GM12892 (cell line): Measurements from ENCODE around the gene NPAS3.

Experiments
- POLR2A ChIP-seq: IDR thresholded peaks from 2 replicates; pipeline ENCODE4 v1.6.1; 2011; ENCODE audit warnings: low read depth, low read length, control low read depth
- POLR2AphosphoS5 ChIP-seq: IDR thresholded peaks from 2 replicates; pipeline ENCODE4 v1.6.1; 2011; ENCODE audit warnings: low read depth, low read length, control low read depth
- TAF1 ChIP-seq: IDR thresholded peaks from 2 replicates; pipeline ENCODE4 v1.6.1; 2011; ENCODE audit warnings: low read depth, mild to moderate bottlenecking, control low read depth, low read length, borderline replicate concordance

DNA sequence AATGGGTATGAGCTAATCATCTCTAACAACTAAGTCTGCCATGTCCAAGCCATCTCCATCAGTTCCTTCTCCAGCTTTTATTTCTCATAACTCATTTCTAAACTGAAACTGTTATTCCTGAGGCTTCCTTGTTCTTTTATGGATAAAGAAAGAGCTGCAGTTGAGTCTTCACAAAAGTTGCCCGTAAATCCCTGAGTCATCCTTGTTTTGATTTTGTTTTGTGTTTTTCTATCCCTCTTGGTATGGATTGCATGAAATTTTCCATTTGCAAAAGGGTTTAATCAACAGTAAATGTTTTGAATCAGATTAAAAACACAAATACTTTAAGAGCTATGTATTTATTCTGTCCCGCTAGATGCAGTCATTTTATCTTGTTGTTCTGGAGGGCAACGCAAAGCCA lies 721.6 kb downstream of the NPAS3 start:
- TF ChIP-seq POLR2AphosphoS5: no peak
- no peak for TF ChIP-seq POLR2A
- no peak for TF ChIP-seq TAF1
